Activated CD4-positive, alpha-beta T cell treated with anti-CD3 and anti-CD28 coated beads, Interleukin-2, amount 50 U/mL, for 16 hours (primary cell): ENCODE results near the gene PPM1H.

Experiments used
- DNase-seq: peaks from one replicate; pipeline ENCODE4 v3.0.0-alpha.2; 2020

PPM1H gene

GRCh38 chr12:62792236-62792870, 142.6 kb downstream of the PPM1H start:
- no peak for DNase-seq

- DNase-seq, result no peak
These were observed 145.1 kb downstream of the PPM1H start for GRCh38 chr12:62789851-62790250.

- no peak for DNase-seq
These were observed 147.3 kb downstream of the PPM1H start for GRCh38 chr12:62787611-62788010.

- no peak for DNase-seq
These were observed 147.9 kb downstream of the PPM1H start for GRCh38 chr12:62787023-62787422.

- peak; percentile 35 for DNase-seq
These were observed 148.9 kb downstream of the PPM1H start for GRCh38 chr12:62785941-62786559.

- no peak for DNase-seq
These were observed 150.4 kb downstream of the PPM1H start for GRCh38 chr12:62784576-62784975.

- DNase-seq, result no peak
These were observed 151.1 kb downstream of the PPM1H start for GRCh38 chr12:62783881-62784280.

- no peak for DNase-seq
These were observed 153.6 kb downstream of the PPM1H start for GRCh38 chr12:62781136-62781880.

- no peak for DNase-seq
These were observed 155.5 kb downstream of the PPM1H start for GRCh38 chr12:62779488-62779887.

GRCh38 chr12:62778187-62778586, 156.8 kb downstream of the PPM1H start:
- DNase-seq, result no peak

GRCh38 chr12:62776997-62777396, 158.0 kb downstream of the PPM1H start:
- no peak for DNase-seq

GRCh38 chr12:62776575-62776974, 158.4 kb downstream of the PPM1H start:
- no peak for DNase-seq

GRCh38 chr12:62774794-62775193, 160.2 kb downstream of the PPM1H start:
- DNase-seq, result no peak

- no peak for DNase-seq
These were observed 162.5 kb downstream of the PPM1H start for GRCh38 chr12:62772416-62772955.

- no peak for DNase-seq
These were observed 163.1 kb downstream of the PPM1H start for GRCh38 chr12:62771828-62772227.

- no peak for DNase-seq
These were observed 164.6 kb downstream of the PPM1H start for GRCh38 chr12:62770381-62770780.

GRCh38 chr12:62769076-62769619, 165.8 kb downstream of the PPM1H start:
- DNase-seq, result no peak

- no peak for DNase-seq
These were observed 167.0 kb downstream of the PPM1H start for GRCh38 chr12:62767946-62768345.

GRCh38 chr12:62767496-62767895, 167.5 kb downstream of the PPM1H start:
- no peak for DNase-seq

GRCh38 chr12:62766496-62766895, 168.5 kb downstream of the PPM1H start:
- DNase-seq, result no peak

- no peak for DNase-seq
These were observed 170.9 kb downstream of the PPM1H start for GRCh38 chr12:62763861-62764645.

GRCh38 chr12:62763312-62763711, 171.6 kb downstream of the PPM1H start:
- DNase-seq, result no peak

GRCh38 chr12:62762645-62763044, 172.3 kb downstream of the PPM1H start:
- DNase-seq, result no peak
